ENCODE data around the gene OPA1. TPM values are rescaled to one million over a fixed set of nuclear protein-coding genes. Genes with fewer than 3 reads are reported as not detected.

OPA1 gene
- total and polyA plus RNA-seq, 2 of the 4 experiments (the other 2 are of a cell fraction), result 17.8 to 73.7 TPM

DNA sequence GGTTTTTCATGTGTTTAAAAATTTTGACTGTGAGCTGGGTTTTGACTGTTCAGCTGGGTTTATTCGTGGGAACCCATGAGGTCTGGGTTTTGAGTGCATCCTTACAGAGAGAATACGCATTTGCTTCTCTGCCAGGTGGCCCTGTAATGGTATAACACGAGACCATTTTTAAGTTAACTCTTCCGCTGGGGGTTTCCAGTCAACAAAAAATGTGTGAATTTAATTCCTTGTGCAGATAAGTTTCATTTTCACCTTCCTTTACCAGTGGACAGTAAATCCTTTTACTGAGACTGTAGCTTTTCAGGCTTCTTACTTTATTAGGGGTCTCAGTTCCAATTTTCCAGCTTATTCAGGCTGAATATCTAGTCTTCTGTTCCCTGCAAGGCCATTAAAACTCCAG, 149.6 kb downstream of the OPA1 start:
- Histone ChIP-seq H3K27me3 (ENCODE audit: control insufficient read depth, insufficient read depth, low read length) (peaks cover 17% of the 10 kb centered on the region), H3K9ac (ENCODE audit: low read depth, low read length) (no peak overlapping the region), H4K8ac (ENCODE audit: low read depth in 2 of 2, low read length in 2 of 2) (no peak overlapping the region), H3K36me3 (ENCODE audit: control insufficient read depth, insufficient read depth, low read length) (no peaks in the 10 kb centered on the region), H2AK5ac (ENCODE audit: low read depth, low read length) (no peak overlapping the region), H3K4me3 (ENCODE audit: insufficient read depth, low read depth, low read length) (no peak overlapping the region), H3K4me2 (ENCODE audit: low read depth, low read length) (no peak overlapping the region), H2BK120ac (ENCODE audit: low read depth, low read length) (no peak overlapping the region), H2BK5ac (ENCODE audit: low read depth, low read length, poor library complexity, severe bottlenecking) (no peak overlapping the region), H2AFZ (replicated peaks; ENCODE audit: low read length, poor library complexity) (no peak overlapping the region), H3K9me3 (ENCODE audit: control insufficient read depth, insufficient read depth, low read length) (no peaks in the 10 kb centered on the region), H4K91ac (ENCODE audit: insufficient read depth, low read depth, low read length) (no peak overlapping the region), H3K79me1 (ENCODE audit: low read depth in 1 of 2, low read length in 2 of 2) (no peaks in the 10 kb centered on the region), H3K9me1 (ENCODE audit: insufficient read depth, low read length) (no peaks in the 10 kb centered on the region), H2BK15ac (ENCODE audit: low read depth, low read length) (no peak overlapping the region), H3K4me1 (ENCODE audit: control insufficient read depth, insufficient read depth, low read length) (no peaks in the 10 kb centered on the region), H3K27ac (ENCODE audit: insufficient read depth, low read length) (no peak overlapping the region), H3K4ac (ENCODE audit: low read depth, low read length) (no peak overlapping the region), H3K56ac (ENCODE audit: extremely low read depth, insufficient read depth, low read length) (no peak overlapping the region), H3K23ac (ENCODE audit: low read depth, low read length) (no peak overlapping the region), H4K5ac (ENCODE audit: low read depth, low read length) (no peak overlapping the region), H3K14ac (replicated peaks; ENCODE audit: low read depth, low read length) (no peak overlapping the region), H4K20me1 (ENCODE audit: insufficient read depth, low read length) (no peaks in the 10 kb centered on the region), H2BK20ac (ENCODE audit: low read depth, low read length) (no peak overlapping the region), H3K18ac (ENCODE audit: low read depth, low read length) (no peak overlapping the region), H2AK9ac (replicated peaks; ENCODE audit: low read depth, low read length, poor library complexity) (no peak overlapping the region)
- DNase-seq, result no peak
- ChIA-PET CTCF (interaction anchor here (0.6 to 1.4 kb wide), 2 partner anchors 10 to 657 kb away, joined by 4 to 6 read pairs; no protein-coding TSS in a partner anchor), POLR2A (ENCODE audit: unreplicated experiment) (interaction anchor here (0.6 kb wide), 1 partner anchor 24 kb away, joined by 3 read pairs; no protein-coding TSS in a partner anchor)
- whole genome bisulfite sequencing, 2 experiments (ENCODE audit: extremely low coverage in 2 of 2, insufficient read length in 1 of 2), result no CpG with 5 or more reads among the region's 4 CpGs
- in situ Hi-C loops (cut with MboI; ENCODE audit: low sequenced_read_pairs), result no loop called here
- BruUV-seq (replicated peaks), result no TSS peak
- intact Hi-C loops (cut with micrococcal nuclease), result no loop called here
- TF ChIP-seq BHLHE40 (IDR thresholded peaks at IDR 0.05; ENCODE audit: low read depth, low read length) (no peak), CHD1 (IDR thresholded peaks at IDR 0.05; ENCODE audit: low read depth, low read length) (no peak), NFE2L2 (IDR thresholded peaks at IDR 0.05; ENCODE audit: low read depth, low read length) (no peak), MAFK (IDR thresholded peaks at IDR 0.05; ENCODE audit: low read depth, low read length) (no peak), RFX5 (IDR thresholded peaks at IDR 0.05; ENCODE audit: low read depth, low read length) (no peak), RCOR1 (IDR thresholded peaks at IDR 0.05; ENCODE audit: insufficient replicate concordance, low read length) (no peak)
- TF ChIP-seq, protein P1, sequence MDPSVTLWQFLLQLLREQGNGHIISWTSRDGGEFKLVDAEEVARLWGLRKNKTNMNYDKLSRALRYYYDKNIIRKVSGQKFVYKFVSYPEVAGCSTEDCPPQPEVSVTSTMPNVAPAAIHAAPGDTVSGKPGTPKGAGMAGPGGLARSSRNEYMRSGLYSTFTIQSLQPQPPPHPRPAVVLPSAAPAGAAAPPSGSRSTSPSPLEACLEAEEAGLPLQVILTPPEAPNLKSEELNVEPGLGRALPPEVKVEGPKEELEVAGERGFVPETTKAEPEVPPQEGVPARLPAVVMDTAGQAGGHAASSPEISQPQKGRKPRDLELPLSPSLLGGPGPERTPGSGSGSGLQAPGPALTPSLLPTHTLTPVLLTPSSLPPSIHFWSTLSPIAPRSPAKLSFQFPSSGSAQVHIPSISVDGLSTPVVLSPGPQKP (IDR thresholded peaks at IDR 0.05; ENCODE audit: borderline replicate concordance, low read depth, low read length), result no peak
- no peak for ATAC-seq (ENCODE audit: low read depth)
- dilution Hi-C loops (cut with HindIII; ENCODE audit: low sequenced_read_pairs, unreplicated experiment), result no loop called here
